Measurements from ENCODE around the gene PTGFR. TPM values are rescaled to one million over a fixed set of nuclear protein-coding genes. Genes with fewer than 3 reads are reported as not detected.

PTGFR gene
- total and polyA plus RNA-seq, 7 donors = 0.23 to 3.0 (median 2.1) TPM

DNA sequence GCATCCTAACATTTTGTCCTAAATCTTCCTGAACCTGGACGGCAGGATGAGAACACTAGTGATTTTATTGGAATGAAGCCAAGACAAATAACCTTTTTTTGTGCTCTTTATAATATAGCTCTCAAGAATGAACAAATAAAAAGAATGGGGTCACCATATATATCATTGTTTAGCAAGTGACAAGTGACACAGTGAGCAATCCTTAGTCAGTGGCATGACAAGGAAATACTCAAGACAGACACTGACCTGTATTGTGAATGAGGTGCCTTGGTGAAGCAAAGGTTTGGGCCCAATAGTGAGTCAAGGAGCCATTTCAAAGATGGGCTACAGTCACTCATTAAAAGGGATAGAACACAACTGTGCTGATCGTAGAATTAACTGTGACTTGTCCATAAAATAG lies 35.7 kb downstream of the PTGFR start:
- Histone ChIP-seq H3K4me1 (no peaks in the 10 kb centered on the region), H3K27ac (no peak overlapping the region), H3K9me3 (no peaks in the 10 kb centered on the region), H3K27me3 (no peaks in the 10 kb centered on the region), H3K4me3 (no peak overlapping the region), H3K36me3 (no peaks in the 10 kb centered on the region)
- WGBS, 2 donors = 45 to 63% methylated on average over 2 of the region's 2 CpGs
- TF ChIP-seq POLR2AphosphoS5 (IDR thresholded peaks at IDR 0.05) = no peak
- TF ChIP-seq, protein P1, sequence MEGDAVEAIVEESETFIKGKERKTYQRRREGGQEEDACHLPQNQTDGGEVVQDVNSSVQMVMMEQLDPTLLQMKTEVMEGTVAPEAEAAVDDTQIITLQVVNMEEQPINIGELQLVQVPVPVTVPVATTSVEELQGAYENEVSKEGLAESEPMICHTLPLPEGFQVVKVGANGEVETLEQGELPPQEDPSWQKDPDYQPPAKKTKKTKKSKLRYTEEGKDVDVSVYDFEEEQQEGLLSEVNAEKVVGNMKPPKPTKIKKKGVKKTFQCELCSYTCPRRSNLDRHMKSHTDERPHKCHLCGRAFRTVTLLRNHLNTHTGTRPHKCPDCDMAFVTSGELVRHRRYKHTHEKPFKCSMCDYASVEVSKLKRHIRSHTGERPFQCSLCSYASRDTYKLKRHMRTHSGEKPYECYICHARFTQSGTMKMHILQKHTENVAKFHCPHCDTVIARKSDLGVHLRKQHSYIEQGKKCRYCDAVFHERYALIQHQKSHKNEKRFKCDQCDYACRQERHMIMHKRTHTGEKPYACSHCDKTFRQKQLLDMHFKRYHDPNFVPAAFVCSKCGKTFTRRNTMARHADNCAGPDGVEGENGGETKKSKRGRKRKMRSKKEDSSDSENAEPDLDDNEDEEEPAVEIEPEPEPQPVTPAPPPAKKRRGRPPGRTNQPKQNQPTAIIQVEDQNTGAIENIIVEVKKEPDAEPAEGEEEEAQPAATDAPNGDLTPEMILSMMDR (IDR thresholded peaks at IDR 0.05) = no peak
- no peak for TF ChIP-seq POLR2A (IDR thresholded peaks at IDR 0.05)
- TF ChIP-seq EP300 (IDR thresholded peaks at IDR 0.05) = no peak
- intact Hi-C loops (cut with DNase I) = no loop called here
- DNase-seq = no peak

DNA sequence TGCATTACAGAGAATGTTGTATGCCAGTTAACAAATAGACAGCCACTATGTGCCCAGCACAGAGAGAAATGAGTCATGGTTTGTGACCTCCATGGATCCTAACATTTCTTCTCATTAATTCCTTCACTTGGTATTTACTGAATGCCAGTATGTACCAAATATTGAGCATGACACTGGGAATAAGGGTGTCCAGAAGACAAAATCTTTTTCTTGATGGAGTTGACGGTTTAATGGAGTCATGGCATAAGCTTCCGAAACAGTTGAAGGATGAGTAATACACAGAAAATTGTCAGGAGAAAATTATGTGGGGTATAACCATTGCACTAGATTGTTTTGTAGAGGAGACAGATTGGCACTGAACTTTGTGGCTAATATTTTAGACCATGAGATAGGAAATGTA lies 36.9 kb downstream of the PTGFR start:
- no peak for DNase-seq
- WGBS, 2 donors = 93 to 95% methylated on average over 2 of the region's 2 CpGs
- no peak for TF ChIP-seq POLR2AphosphoS5 (IDR thresholded peaks at IDR 0.05)
- TF ChIP-seq POLR2A (IDR thresholded peaks at IDR 0.05) = no peak
- TF ChIP-seq EP300 (IDR thresholded peaks at IDR 0.05) = no peak
- TF ChIP-seq, protein P1 (IDR thresholded peaks at IDR 0.05) = no peak
- H3K27ac ChIP-seq = no peak overlapping the region
- H3K9me3 ChIP-seq = no peaks in the 10 kb centered on the region
- no peaks in the 10 kb centered on the region for H3K27me3 ChIP-seq
- intact Hi-C loops (cut with DNase I) = no loop called here
- no peaks in the 10 kb centered on the region for H3K4me1 ChIP-seq
- no peaks in the 10 kb centered on the region for H3K36me3 ChIP-seq
- H3K4me3 ChIP-seq = no peak overlapping the region

DNA sequence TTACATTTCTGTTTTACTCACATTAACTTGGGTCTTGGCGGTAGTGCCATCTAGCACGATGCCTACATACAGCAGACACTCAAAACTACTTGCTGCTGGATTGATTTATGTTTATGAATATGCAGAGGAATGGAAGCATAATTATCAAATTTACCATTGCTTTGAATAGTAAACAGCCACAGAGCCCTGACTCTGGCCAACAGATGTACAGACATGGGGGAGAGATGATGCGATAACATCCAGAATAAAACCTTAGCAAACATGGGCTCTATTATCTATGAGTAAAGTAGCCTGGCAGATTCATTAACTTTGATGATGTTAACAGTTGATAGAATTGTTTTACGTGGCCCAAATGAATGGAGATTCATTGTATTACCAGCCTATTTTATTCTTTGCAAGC lies 42.8 kb downstream of the PTGFR start:
- 86 to 94% methylated on average over 4 of the region's 4 CpGs for WGBS, 2 donors
- no peak overlapping the region for H3K4me3 ChIP-seq
- H3K9me3 ChIP-seq = no peaks in the 10 kb centered on the region
- H3K27ac ChIP-seq = no peak overlapping the region
- no peaks in the 10 kb centered on the region for H3K36me3 ChIP-seq
- TF ChIP-seq POLR2A (IDR thresholded peaks at IDR 0.05) (no peak), EP300 (IDR thresholded peaks at IDR 0.05) (no peak), POLR2AphosphoS5 (IDR thresholded peaks at IDR 0.05) (no peak)
- TF ChIP-seq, protein P1 (IDR thresholded peaks at IDR 0.05) = no peak
- H3K27me3 ChIP-seq = no peaks in the 10 kb centered on the region
- DNase-seq = no peak
- H3K4me1 ChIP-seq = no peaks in the 10 kb centered on the region
- intact Hi-C loops (cut with DNase I) = no loop called here

DNA sequence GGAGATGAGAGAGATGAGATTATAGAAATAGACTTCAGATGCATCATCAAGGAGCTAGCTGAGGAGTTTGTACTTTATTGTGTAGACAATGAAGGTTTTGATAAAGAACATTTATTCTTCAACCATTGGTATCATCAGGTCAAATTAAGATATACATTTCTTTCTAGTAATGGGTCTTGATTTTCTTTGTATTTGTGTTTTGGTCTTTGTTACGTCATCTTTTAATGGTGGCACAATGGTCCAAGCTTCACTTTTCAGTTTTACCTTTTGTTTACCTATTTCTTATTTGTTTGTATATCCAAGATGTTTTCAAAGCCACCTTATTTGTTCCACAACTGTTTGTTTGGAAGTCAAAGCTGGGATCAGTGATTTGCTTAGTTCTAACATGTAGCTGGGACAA lies 44.5 kb downstream of the PTGFR start:
- Histone ChIP-seq H3K27ac (no peak overlapping the region), H3K4me3 (no peak overlapping the region), H3K36me3 (no peaks in the 10 kb centered on the region), H3K9me3 (no peaks in the 10 kb centered on the region), H3K27me3 (no peaks in the 10 kb centered on the region), H3K4me1 (no peaks in the 10 kb centered on the region)
- DNase-seq = no peak
- WGBS, 2 donors = 91 to 93% methylated on average over 1 of the region's 1 CpG
- TF ChIP-seq POLR2A (IDR thresholded peaks at IDR 0.05) (no peak), EP300 (IDR thresholded peaks at IDR 0.05) (no peak), POLR2AphosphoS5 (IDR thresholded peaks at IDR 0.05) (no peak)
- TF ChIP-seq, protein P1 (IDR thresholded peaks at IDR 0.05) = no peak
- intact Hi-C loops (cut with DNase I) = no loop called here

DNA sequence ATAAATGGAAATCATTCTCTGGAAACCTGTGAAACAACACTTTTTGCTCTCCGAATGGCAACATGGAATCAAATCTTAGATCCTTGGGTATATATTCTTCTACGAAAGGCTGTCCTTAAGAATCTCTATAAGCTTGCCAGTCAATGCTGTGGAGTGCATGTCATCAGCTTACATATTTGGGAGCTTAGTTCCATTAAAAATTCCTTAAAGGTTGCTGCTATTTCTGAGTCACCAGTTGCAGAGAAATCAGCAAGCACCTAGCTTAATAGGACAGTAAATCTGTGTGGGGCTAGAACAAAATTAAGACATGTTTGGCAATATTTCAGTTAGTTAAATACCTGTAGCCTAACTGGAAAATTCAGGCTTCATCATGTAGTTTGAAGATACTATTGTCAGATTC lies 45.7 kb downstream of the PTGFR start:
- Histone ChIP-seq H3K27ac (no peak overlapping the region), H3K4me3 (no peak overlapping the region), H3K4me1 (no peaks in the 10 kb centered on the region), H3K27me3 (no peaks in the 10 kb centered on the region), H3K9me3 (no peaks in the 10 kb centered on the region), H3K36me3 (no peaks in the 10 kb centered on the region)
- DNase-seq = no peak
- TF ChIP-seq POLR2A (IDR thresholded peaks at IDR 0.05) = no peak
- TF ChIP-seq POLR2AphosphoS5 (IDR thresholded peaks at IDR 0.05) = no peak
- no peak for TF ChIP-seq EP300 (IDR thresholded peaks at IDR 0.05)
- TF ChIP-seq, protein P1 (IDR thresholded peaks at IDR 0.05) = no peak
- intact Hi-C loops (cut with DNase I) = no loop called here
- 92 to 94% methylated on average over 2 of the region's 2 CpGs for WGBS, 2 donors
